T-cell (primary cell): Measurements from ENCODE around the gene SPPL3. TPM values are rescaled to one million over a fixed set of nuclear protein-coding genes. Genes with fewer than 3 reads are reported as not detected.
"Not testable (repeated sequence)": the region's sequence is repeated elsewhere in the genome, so short reads cannot be mapped to it uniquely, and the experiment has no call there.

ENCODE experiments used
- ATAC-seq, 4 experiments: fragments of 200-7000 bp in 3 of 4; fragments of 150-1000 bp in 1 of 4; cut with Tn5 transposase; replicated peaks in 1 of 4; 1 replicate in 3 of 4; 2 replicates in 1 of 4; pipeline ENCODE4 v1.10.0; 2021; ENCODE audit warnings: moderate library complexity in 3 of 4, mild to moderate bottlenecking in 2 of 4, moderate number of reproducible peaks in 1 of 4
- CTCF ChIA-PET, 2 donors: fragments of 300-600 bp; sonication (Branson Sonifier 250); formaldehyde crosslinking; loops; one replicate each; lab custom pipeline; 2022; ENCODE audit warnings: antibody characterized with exemption in 2 of 2; lab: Charles Lee
- POLR2A ChIA-PET, 2 donors: fragments of 300-600 bp; sonication (Branson Sonifier 250); formaldehyde crosslinking; loops; one replicate each; lab custom pipeline; 2022; ENCODE audit warnings: antibody characterized with exemption in 2 of 2; lab: Charles Lee
- DNase-seq, 35 experiments: peaks; one replicate each; pipeline versions ENCODE4 v3.0.0 to v3.0.0-alpha.2; 2013 to 2023
- H3K27ac ChIP-seq: one replicate; pipeline ENCODE4 v1.5.1; 2013; ENCODE audit warnings: low read length
- H3K27me3 ChIP-seq, 2 experiments: replicated peaks in 1 of 2; 1 replicate in 1 of 2; 2 replicates in 1 of 2; pipeline versions ENCODE4 v1.6.1 to v1.7.0; 2013; ENCODE audit warnings: low read length in 1 of 2, mixed read lengths in 1 of 2; ENCODE audit not compliant: control insufficient read depth in 2 of 2, insufficient read depth in 2 of 2; ENCODE audit errors: extremely low read depth in 1 of 2
- H3K36me3 ChIP-seq, 2 donors: 1 replicate in 1 of 2; 2 replicates in 1 of 2; pipeline versions ENCODE4 v1.6.1 to v1.7.0; 2013; ENCODE audit warnings: low read length in 1 of 2; ENCODE audit not compliant: control insufficient read depth in 2 of 2, insufficient read depth in 1 of 2; ENCODE audit errors: extremely low read depth in 1 of 2
- H3K4me1 ChIP-seq, 2 experiments: 1 replicate in 1 of 2; 2 replicates in 1 of 2; pipeline versions ENCODE4 v1.6.1 to v1.7.0; 2013; ENCODE audit warnings: low read length in 2 of 2, mixed read lengths in 1 of 2; ENCODE audit not compliant: insufficient read depth in 2 of 2, control insufficient read depth in 1 of 2; ENCODE audit errors: extremely low read depth in 1 of 2
- H3K4me3 ChIP-seq, 2 donors: 1 replicate in 1 of 2; 2 replicates in 1 of 2; pipeline versions ENCODE4 v1.5.1 to v1.7.0; 2013; ENCODE audit warnings: mild to moderate bottlenecking in 2 of 2, low read length in 1 of 2, moderate library complexity in 1 of 2; ENCODE audit not compliant: control insufficient read depth in 1 of 2; ENCODE audit errors: extremely low read depth in 1 of 2
- H3K9me3 ChIP-seq: 2 replicates; pipeline ENCODE4 v1.7.0; 2013
- H3K27ac Mint-ChIP-seq, 2 donors: one replicate each; pipeline ENCODE4 v1.8.0; 2020 to 2021; ENCODE audit warnings: mild to moderate bottlenecking in 2 of 2, mixed read lengths in 2 of 2
- H3K27me3 Mint-ChIP-seq, 2 donors: one replicate each; pipeline ENCODE4 v1.8.0; 2021 to 2022; ENCODE audit warnings: mixed read lengths in 2 of 2
- H3K36me3 Mint-ChIP-seq: one replicate; pipeline ENCODE4 v1.8.0; 2021; ENCODE audit warnings: mixed read lengths
- H3K4me1 Mint-ChIP-seq, 3 donors: one replicate each; pipeline ENCODE4 v1.8.0; 2020 to 2022; ENCODE audit warnings: mixed read lengths in 3 of 3, mild to moderate bottlenecking in 1 of 3
- H3K4me3 Mint-ChIP-seq, 3 donors: one replicate each; pipeline ENCODE4 v1.8.0; 2020 to 2022; ENCODE audit warnings: mild to moderate bottlenecking in 3 of 3, mixed read lengths in 3 of 3, moderate library complexity in 3 of 3
- H3K9me3 Mint-ChIP-seq, 3 donors: one replicate each; pipeline ENCODE4 v1.8.0; 2020 to 2022; ENCODE audit warnings: mixed read lengths in 3 of 3
- WGBS: methylation state at CpG from one replicate; pipeline ENCODE4 v1.1.5; 2013; ENCODE audit warnings: missing lambda C conversion rate; ENCODE audit not compliant: insufficient coverage; 5-methylcytosine and 5-hydroxymethylcytosine counted together
- total RNA-seq, 35 experiments: library from RNA in 6 of 35; stranded (reverse) in 6 of 35; fragments of 120-200 nt in 1 of 35; gene quantifications; one replicate each; pipeline versions ENCODE4 v1.2.1 to v1.2.4 and lab custom pipeline; 2013 to 2026

SPPL3 gene
- total RNA-seq, 5 donors from 2014 or later (not counting 1 experiment from before 2014, with no cell fraction given) = 36.5 to 46.6 (median 41.8) TPM

DNA sequence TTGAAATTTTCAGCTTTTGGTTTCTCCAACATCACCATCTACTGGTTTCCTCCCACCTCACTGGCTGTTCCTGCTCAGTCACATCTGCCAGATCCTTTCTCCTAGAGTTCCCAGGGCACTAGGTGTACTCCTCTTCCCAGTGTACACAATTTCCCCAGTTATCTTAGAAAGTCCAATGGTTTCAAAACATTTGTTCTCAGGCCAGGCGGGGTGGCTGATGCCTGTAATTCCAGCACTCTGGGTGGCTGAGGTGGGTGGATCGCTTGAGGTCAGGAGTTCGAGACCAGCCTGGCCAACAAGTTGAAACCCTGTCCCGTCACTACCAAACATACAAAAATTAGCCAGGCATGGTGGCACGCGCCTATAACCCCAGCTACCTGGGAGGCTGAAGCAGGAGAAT is 60.7 kb downstream of the SPPL3 start:
- POLR2A ChIA-PET = no interaction called here
- H3K4me1 Mint-ChIP-seq = peaks cover 50 to 56% (median 53%) of the 10 kb centered on the region in 3 donors
- peaks cover 9 to 15% of the 10 kb centered on the region in 2 experiments for H3K4me1 ChIP-seq
- H3K27me3 Mint-ChIP-seq = no peaks in the 10 kb centered on the region
- no peak overlapping the region for H3K4me3 ChIP-seq
- no peak overlapping the region for H3K27ac ChIP-seq
- ATAC-seq (no peak), DNase-seq (no peak)
- H3K9me3 ChIP-seq = no peaks in the 10 kb centered on the region
- no peak overlapping the region for H3K4me3 Mint-ChIP-seq
- 88% methylated on average over 6 of the region's 6 CpGs for WGBS
- no peak overlapping the region for H3K27ac Mint-ChIP-seq
- H3K27me3 ChIP-seq = no peaks in the 10 kb centered on the region
- H3K9me3 Mint-ChIP-seq = no peaks in the 10 kb centered on the region
- peaks cover 7% of the 10 kb centered on the region for H3K36me3 Mint-ChIP-seq
- no peaks in the 10 kb centered on the region for H3K36me3 ChIP-seq
- CTCF ChIA-PET = no interaction called here

DNA sequence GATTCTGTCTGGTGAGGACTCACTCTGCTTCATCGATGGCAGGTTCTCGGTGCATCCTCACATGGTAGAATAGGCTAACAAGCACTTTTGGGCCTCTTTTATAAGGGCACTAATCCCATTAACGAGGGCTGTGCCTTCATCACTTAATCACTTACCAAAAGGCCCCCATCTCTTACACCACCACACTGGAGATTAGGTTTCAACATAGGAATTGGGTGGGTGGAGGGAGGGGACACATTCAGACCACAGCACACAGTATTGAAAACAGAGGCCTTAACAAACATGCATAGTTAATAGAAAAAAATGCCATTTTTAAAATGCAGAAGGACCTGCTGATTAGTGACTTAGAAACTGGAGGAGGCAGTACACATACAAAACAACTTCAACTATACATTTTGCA is 61.6 kb downstream of the SPPL3 start:
- no peaks in the 10 kb centered on the region for H3K27me3 ChIP-seq
- Mint-ChIP-seq H3K4me3 (no peak overlapping the region), H3K27me3 (no peaks in the 10 kb centered on the region), H3K36me3 (peaks cover 7% of the 10 kb centered on the region), H3K27ac (no peak overlapping the region), H3K9me3 (no peaks in the 10 kb centered on the region), H3K4me1 (peaks cover 49 to 52% (median 49%) of the 10 kb centered on the region in 3 donors)
- peaks cover 6 to 17% of the 10 kb centered on the region in 2 experiments for H3K4me1 ChIP-seq
- POLR2A ChIA-PET = no interaction called here
- H3K27ac ChIP-seq = no peak overlapping the region
- DNase-seq = no peak
- ATAC-seq = no peak
- CTCF ChIA-PET = no interaction called here
- 100% methylated on average over 2 of the region's 3 CpGs for WGBS
- no peaks in the 10 kb centered on the region for H3K36me3 ChIP-seq
- H3K4me3 ChIP-seq = no peak overlapping the region
- no peaks in the 10 kb centered on the region for H3K9me3 ChIP-seq

DNA sequence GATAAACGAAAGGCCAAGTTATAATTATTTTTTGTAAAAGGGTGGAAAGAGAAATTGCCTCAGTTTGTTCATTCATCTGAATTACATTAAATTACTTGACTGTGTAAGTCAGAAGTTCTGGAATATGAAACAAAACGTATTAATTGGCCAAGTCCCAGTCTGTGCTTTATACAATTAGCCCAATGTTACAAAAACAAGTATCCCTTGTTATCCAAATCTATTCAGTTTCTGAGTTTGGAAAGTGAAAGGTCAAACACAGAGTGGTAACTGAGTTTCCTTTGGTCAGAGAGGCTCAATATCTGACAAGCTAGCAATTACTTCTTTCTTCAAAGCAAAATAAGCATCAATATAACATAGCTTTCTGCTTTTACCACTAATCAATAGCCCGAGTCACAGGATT is 62.6 kb downstream of the SPPL3 start:
- Histone ChIP-seq H3K27ac (no peak overlapping the region), H3K36me3 (no peaks in the 10 kb centered on the region), H3K4me3 (no peak overlapping the region), H3K4me1 (peaks cover 5 to 19% of the 10 kb centered on the region in 2 experiments), H3K9me3 (no peaks in the 10 kb centered on the region), H3K27me3 (no peaks in the 10 kb centered on the region)
- Mint-ChIP-seq H3K27me3 (no peaks in the 10 kb centered on the region), H3K4me1 (peaks cover 41 to 59% (median 54%) of the 10 kb centered on the region in 3 donors), H3K36me3 (peaks cover 7% of the 10 kb centered on the region), H3K4me3 (no peak overlapping the region), H3K9me3 (no peaks in the 10 kb centered on the region), H3K27ac (no peak overlapping the region)
- WGBS = no CpG with 5 or more reads among the region's 3 CpGs
- ChIA-PET POLR2A (no interaction called here), CTCF (no interaction called here)
- no peak for DNase-seq
- no peak for ATAC-seq

DNA sequence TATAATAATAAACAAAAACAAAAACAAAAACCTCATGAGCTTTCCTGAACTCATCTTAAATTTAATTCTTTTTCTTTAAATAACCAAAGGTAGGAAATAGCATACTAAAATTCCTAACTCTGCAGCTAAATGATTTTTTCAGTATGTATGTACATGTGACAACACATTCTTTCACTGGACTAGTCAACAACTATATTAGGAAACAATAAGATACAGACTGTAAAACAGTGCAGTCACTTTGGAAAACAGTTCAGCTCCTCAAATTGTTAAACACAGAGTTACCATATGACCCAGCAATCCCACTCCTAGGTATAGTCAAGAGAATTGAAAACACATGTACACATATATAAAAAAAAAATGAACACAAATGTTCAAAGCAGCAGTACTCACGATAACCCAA is 64.7 kb downstream of the SPPL3 start:
- Histone ChIP-seq H3K36me3 (no peaks in the 10 kb centered on the region), H3K27ac (no peak overlapping the region), H3K27me3 (no peaks in the 10 kb centered on the region), H3K4me3 (no peak overlapping the region), H3K4me1 (peaks cover 18 to 23% of the 10 kb centered on the region in 2 experiments), H3K9me3 (no peaks in the 10 kb centered on the region)
- no peak overlapping the region for H3K4me3 Mint-ChIP-seq
- CTCF ChIA-PET = interaction anchor here in 1 of 2 donors (0.6 kb wide), 1 partner anchor 49 kb away, joined by 4 read pairs; no protein-coding TSS in a partner anchor
- H3K4me1 Mint-ChIP-seq = peaks cover 46 to 64% (median 60%) of the 10 kb centered on the region in 3 donors
- POLR2A ChIA-PET = interaction anchor here in 1 of 2 donors (0.6 kb wide), 2 partner anchors 29 to 59 kb away, joined by 3 to 6 read pairs; no protein-coding TSS in a partner anchor
- ATAC-seq (no peak), DNase-seq (no peak)
- peaks cover 7% of the 10 kb centered on the region for H3K36me3 Mint-ChIP-seq
- no peaks in the 10 kb centered on the region for H3K9me3 Mint-ChIP-seq
- no peak overlapping the region for H3K27ac Mint-ChIP-seq
- no peaks in the 10 kb centered on the region for H3K27me3 Mint-ChIP-seq
- WGBS = no CpG with 5 or more reads among the region's 1 CpG

DNA sequence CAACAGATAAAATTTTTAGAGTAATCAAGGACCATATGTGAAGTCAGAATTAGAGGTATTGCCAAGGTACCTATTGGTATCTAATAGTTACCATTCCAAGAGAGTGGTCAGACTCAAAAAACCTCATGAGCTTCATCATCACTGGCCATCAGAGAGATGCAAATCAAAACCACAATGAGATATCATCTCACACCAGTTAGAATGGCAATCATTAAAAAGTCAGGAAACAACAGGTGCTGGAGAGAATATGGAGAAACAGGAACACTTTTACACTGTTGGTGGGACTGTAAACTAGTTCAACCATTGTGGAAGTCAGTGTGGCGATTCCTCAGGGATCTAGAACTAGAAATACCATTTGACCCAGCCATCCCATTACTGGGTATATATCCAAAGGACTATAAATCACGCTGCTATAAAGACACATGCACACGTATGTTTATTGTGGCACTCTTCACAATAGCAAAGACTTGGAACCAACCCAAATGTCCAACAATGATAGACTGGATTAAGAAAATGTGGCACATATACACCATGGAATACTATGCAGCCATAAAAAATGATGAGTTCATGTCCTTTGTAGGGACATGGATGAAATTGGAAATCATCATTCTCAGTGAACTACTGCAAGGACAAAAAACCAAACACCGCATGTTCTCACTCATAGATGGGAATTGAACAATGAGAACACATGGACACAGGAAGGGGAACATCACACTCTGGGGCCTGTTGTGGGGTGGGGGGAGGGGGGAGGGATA is 65.4 kb downstream of the SPPL3 start:
- POLR2A ChIA-PET, H3K27me3 Mint-ChIP-seq, ATAC-seq, DNase-seq, H3K36me3 Mint-ChIP-seq, H3K4me3 ChIP-seq, H3K27ac Mint-ChIP-seq, H3K9me3 ChIP-seq, H3K27me3 ChIP-seq, H3K9me3 Mint-ChIP-seq, H3K4me3 Mint-ChIP-seq, H3K36me3 ChIP-seq, H3K27ac ChIP-seq: not testable (repeated sequence)
- CTCF ChIA-PET = interaction anchor here in 1 of 2 donors (0.6 kb wide), 1 partner anchor 48 kb away, joined by 4 read pairs; no protein-coding TSS in a partner anchor
- peaks cover 41 to 64% (median 60%) of the 10 kb centered on the region in 3 donors for H3K4me1 Mint-ChIP-seq
- peaks cover 21 to 28% of the 10 kb centered on the region in 2 experiments for H3K4me1 ChIP-seq
- no CpG with 5 or more reads among the region's 4 CpGs for WGBS

DNA sequence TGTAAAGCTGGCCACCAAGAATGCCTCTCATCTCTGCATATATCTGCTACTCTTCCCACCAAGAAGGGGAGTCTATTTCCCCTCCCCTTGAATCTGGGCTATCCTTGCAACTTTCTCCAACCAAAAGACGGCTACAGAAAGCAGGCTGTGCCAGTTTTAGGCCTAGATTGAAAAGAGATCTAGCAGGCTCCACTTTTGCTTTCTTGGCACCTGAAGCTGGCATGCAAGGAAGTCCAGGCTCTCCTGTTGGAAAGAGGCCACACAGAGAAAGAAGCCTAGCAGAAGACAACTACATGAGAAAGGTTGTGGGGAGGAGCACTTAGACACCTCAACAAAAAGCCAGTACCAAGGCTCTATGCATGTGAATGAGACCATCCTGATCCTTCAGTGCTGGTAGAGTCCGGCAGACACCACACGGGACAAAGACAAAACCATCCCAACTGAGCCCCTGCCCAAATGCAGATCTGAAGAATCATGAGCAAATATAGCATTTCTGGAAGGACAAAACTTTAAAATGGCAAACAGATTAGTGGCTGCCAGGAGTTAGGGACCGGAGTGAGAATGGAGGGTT is 68.0 kb downstream of the SPPL3 start:
- Mint-ChIP-seq H3K36me3 (peaks cover 5% of the 10 kb centered on the region), H3K4me1 (peaks cover 34 to 65% (median 65%) of the 10 kb centered on the region in 3 donors), H3K27me3 (no peaks in the 10 kb centered on the region), H3K27ac (peak overlapping the region in 1 of 2 donors; percentile 40), H3K4me3 (peak overlapping the region in 1 of 3 donors; percentile 39), H3K9me3 (no peaks in the 10 kb centered on the region)
- peaks cover 16 to 30% of the 10 kb centered on the region in 2 experiments for H3K4me1 ChIP-seq
- no peaks in the 10 kb centered on the region for H3K27me3 ChIP-seq
- H3K36me3 ChIP-seq = no peaks in the 10 kb centered on the region
- DNase-seq = no peak
- H3K27ac ChIP-seq = no peak overlapping the region
- peak overlapping the region in 1 of 2 donors; percentile 6 for H3K4me3 ChIP-seq
- H3K9me3 ChIP-seq = no peaks in the 10 kb centered on the region
- no peak for ATAC-seq
- ChIA-PET POLR2A (interaction anchor here in 1 of 2 donors (0.6 kb wide), 1 partner anchor 37 kb away, joined by 3 read pairs; no protein-coding TSS in a partner anchor), CTCF (no interaction called here)
- 97% methylated on average over 3 of the region's 4 CpGs for WGBS
